HG03064 (cell line): ENCODE measurements around the gene URI1.
"Not testable (repeated sequence)": the region's sequence is repeated elsewhere in the genome, so short reads cannot be mapped to it uniquely, and the experiment has no call there.

ENCODE experiments used
- ATAC-seq: cut with Tn5 transposase; IDR thresholded peaks from one replicate; pipeline ENCODE4 v1.9.1; 2021; ENCODE audit warnings: low read depth; ENCODE audit not compliant: unreplicated experiment

The URI1 gene

DNA sequence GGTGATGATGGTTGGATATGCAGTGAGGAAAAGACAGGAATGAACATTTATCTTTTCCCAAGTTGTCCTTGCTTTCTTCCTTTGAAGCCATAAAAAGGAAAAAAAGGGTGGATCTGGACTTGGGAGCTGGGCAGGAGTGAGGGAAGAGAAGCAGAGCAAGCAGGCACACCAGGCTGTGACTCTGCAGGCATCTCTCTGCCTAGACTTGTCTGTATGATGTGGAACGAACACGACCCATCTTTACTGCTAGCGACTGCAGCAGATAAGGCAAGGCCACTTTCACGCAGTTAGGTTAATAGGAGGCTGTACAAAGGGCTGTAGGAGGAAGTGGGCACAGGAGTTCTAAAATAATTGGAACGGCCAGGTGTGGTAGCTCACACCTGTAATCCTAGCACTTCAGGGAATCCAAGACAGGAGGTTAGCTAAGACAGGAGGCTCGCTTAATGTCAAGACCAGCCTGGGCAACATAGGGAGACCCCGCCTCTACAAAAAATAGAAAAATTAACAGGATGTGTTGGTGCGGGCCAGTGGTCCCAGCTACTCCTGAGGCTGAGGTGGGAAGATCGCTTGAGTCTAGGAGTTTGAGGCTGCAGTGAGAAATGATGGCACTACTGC lies 961 bp upstream of the URI1 start:
- no peak for ATAC-seq

DNA sequence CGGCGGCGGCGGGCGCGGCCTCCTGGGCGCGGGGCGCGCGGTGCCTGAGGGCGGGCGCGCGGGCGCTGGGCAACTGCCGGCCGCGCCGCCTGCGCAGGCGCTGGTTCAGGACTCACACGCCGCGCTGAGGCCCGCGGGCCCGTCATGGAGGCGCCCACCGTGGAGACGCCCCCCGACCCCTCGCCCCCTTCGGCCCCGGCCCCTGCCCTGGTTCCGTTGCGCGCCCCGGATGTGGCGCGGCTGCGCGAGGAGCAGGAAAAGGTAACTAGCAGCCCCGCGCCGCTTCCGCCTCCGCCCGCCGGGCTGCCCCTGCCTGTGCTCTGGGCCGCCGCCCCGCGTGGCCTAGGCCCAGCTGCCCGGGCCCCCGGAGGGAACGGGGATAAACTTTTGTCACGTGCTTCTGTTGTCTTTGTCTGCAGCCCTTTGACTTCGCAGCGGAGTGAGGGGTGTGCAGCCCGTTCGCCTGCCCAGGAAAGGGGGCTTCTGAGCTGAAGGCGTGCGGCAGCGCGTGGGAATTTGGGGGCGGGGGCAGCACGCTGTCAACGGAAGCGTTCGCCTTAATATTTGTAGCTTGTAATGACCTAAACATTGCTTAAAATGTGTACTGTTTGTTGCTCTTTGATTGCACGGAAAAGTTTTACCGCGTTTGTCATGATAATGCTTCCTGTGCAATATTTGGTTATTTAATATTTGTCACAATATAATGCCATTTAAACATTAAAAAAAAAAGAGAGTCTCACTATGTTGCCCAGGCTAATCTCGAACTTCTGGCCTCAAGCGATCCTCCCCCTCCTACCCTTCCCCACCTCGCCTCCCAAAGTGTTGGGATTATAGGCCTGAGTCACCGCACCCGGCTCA lies 594 bp downstream of the URI1 start:
- ATAC-seq: peak; percentile 57

DNA sequence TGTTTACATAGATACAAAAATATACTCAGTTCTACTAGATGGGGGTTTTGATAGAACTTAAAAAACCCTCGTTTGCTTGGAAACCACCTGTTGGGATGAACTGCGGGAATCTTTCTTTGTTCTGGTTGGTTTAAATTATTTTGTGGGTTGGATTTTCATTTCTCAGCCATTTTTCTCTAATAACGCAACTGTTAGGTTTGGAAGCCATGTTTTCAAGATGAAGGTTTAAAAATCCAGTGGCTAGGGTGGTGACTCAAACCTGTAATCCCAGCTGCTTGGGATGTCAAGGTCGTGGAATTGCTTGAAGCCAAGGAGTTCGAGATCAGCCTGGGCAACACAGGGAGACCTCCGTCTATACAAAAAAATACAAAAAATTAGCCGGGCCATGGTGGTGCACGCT lies 1.6 kb downstream of the URI1 start:
- ATAC-seq: no peak

DNA sequence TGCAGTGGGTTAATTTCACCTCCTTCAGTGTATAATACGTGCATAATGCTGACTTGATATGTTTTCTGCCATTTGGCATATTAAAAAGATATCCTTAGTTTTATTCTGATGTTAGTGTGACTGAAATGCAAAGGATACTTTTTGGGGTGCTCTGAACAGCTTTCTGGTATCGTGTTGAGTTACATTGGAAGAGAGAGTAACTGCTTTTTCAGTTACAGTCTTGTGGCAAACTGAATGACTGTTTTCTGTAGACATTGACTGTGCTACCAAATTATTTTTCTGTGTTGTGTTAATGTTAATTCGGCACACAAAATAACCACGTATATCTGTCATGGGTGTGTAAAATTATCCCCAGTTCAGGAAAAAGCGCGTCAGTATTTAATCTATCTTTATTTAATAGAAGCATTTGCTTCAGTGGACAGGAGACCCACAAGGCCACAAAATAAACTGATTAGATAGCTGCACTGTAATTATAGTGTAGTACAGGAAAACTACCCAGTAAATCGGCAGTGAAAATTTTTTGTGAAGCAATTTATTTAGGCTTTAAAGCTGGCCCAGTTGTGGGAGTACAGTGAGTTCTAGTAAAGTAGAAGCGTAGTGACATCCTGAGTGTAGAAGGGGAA lies 2.5 kb downstream of the URI1 start:
- no peak for ATAC-seq

DNA sequence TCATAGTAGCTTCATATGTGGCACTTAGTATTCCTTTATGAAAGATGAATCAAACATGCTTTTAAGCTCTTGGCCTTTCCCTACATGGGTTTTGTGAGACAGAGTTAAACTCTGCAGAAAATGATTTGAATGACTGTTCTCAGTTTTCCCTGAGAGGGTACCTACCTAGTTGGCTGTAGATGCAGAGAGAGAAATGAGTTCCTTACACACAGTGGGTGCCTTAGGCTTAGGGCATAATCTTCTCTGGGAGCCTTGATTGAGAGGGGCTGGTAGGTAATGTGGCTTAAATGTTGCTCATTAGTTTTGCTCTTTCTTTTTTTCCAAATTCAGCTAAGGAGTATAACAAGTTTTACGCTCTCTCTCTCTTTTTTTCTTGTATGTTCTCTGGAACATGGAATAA lies 3.0 kb downstream of the URI1 start:
- ATAC-seq: no peak

DNA sequence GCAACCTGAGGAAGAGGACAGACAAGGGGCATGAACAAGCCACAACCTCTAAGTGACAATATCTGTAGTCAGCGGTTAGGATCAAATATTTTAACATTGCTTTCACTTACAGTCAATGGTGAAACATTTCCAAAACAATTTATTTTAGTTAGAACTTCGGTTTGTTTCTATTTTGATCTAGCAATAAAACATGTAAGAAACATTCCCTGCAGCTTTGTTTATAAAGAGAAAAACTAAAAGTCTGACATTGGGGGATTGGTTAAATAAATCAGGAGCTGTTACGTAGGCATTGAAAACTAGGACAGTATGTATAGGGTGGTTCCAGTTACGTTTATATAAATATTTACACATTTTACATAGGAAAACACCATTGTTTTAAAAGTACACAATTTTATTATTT lies 3.4 kb downstream of the URI1 start:
- no peak for ATAC-seq

DNA sequence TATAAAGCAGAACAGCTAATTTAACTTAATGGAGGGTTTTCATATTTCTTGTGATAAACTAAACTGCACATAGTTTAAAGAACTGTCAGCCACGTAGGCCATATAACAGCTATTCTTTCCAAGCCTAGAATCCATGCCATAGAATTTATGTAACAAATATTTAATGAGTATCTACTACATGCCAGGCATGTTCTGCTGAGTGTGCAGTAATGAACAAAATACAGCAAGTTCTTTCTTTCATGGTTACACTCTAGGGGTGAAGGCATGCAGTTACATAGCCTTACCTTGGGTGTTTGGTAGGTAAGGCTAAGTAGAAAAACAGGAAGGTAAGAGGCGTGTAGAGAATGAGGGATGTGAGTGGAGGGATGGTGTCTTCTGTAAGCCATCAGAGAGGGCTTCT lies 4.6 kb downstream of the URI1 start:
- no peak for ATAC-seq

DNA sequence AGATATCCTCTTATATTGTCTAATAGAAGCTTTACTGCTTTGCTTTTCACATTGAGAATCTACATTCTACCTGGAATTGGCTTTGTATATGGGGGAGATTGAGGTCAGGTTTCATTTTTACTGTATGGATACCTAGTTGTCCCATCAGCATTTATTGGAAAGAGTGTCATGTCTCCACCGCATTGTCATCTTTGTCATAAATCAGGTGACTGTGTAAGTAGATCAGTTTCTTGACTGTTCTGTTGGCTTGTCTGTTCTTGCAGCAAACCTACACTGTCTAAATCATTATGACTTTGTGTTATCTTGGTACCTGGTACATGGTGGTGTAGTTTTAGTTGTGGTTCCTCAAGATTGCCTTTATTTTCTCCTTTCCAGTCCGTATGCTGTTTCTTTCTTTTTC lies 5.8 kb downstream of the URI1 start:
- ATAC-seq: no peak

DNA sequence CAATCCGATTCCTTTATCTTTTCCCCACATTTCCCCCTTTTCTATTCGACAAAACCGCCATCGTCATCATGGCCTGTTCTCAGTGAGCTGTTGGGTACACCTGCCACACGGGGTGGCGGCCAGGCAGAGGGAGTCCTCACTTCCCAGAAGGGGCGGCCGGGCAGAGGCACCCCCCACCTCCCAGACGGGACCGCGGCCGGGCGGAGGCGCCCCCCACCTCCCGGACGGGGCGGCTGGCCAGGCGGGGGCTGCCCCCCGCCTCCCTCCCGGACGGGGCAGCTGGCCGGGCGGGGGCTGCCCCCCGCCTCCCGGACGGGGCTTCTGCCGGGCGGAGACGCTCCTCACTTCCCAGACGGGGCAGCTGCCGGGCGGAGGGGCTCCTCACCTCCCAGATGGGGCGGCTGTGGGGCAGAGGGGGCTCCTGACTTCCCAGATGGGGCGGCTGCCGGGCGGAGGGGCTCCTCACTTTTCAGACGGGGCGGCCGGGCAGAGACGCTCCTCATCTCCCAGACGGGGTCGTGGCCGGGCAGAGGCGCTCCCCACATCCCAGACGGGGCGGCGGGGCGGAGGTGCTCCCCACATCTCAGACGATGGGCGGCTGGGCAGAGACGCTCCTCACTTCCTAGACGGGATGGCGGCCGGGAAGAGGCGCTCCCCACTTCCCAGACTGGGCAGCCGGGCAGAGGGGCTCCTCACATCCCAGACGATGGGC lies 6.9 kb downstream of the URI1 start:
- ATAC-seq: not testable (repeated sequence)

DNA sequence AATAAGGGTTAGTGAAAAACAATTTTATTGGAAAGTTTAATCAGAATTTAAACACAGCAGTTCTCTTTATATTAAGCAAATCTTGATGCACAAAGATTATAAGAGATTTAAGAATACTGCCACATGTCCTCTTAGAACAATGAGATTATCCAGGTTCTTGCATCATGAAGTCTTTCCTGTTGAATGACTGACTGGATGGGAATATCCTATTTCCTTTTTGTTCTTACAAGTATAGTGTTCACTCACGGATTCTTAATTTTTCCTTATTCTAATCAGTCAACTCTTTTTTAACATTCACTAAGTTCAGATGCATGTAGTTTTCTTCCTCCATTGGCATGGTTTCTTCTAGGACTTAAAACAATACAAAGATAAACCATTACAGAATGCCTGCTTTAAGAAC lies 10.1 kb downstream of the URI1 start:
- no peak for ATAC-seq

DNA sequence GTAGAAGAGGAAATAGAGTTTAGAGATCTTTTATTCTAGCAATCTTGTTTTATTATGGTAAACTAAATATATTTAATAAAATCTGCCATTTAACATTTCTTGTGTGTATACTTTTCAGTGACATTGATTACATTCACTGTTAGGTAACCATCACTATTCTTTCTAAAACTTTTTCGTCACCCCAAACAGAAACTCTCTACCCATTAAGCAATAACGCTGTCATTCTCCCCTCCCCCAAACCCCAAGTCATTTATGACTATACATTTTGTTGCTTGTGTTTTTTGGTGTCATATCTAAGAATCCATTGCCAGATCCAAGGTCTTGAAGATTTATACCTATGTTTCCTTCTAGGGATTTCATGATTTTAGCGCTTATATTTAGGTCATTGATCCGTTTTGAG lies 10.6 kb downstream of the URI1 start:
- no peak for ATAC-seq

DNA sequence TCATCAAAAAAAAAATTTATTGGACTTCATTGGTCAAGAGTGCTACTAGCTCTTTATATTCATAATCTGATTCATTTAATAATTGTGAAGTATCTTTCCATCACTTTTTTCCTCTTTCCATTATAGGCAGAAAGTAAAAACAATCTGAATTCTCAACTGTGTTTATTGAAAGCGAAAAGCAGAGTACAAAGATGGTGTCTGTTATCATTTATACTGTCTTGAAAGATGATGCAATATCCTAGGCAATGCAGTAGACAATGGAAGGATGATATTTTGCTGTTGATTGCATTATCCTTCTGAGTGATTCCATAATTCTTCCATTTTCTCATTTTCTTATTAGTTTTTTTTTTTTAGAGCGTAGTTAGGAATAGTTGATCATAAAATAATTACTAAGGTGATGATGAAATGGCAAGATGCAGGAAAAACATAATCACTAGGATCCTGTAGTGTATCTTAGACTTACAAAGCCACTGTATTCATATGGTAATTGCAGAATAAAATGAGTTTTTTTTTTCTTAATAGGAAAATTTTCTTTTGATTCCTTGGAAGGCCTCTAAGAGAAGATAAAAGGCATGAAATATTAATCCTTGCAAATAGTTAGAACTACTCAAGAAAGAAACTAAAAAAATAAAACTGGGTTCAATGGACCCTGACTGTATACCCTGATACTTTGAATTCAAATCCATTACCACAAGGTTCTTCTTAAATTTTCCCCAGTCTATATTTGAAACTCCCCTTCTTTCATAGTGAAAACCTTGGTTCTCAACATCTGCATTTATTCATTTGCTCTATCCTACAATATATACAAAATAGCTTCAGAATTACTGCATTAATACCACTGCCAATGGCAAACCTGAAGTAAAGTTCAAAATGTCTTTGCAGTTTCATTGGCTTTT lies 11.6 kb downstream of the URI1 start:
- no peak for ATAC-seq

DNA sequence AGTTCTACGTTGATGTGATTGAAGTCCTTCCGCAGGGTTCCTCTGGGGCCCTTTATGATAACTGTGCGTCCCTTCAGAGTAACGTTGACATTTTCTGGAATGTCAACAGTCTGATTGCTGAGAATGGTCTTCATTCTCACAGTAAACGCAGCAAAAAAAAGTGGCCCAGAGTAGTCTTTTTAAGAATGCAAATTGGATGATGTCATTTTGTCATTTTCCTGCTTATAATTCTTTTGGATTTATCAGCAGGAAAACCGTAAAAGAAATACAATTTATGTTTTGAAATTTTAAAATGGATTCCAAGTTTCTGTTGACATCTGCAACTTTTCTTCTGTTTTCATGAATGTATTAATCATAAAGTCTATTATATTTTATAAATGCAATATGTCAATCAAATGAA lies 14.8 kb downstream of the URI1 start:
- no peak for ATAC-seq

DNA sequence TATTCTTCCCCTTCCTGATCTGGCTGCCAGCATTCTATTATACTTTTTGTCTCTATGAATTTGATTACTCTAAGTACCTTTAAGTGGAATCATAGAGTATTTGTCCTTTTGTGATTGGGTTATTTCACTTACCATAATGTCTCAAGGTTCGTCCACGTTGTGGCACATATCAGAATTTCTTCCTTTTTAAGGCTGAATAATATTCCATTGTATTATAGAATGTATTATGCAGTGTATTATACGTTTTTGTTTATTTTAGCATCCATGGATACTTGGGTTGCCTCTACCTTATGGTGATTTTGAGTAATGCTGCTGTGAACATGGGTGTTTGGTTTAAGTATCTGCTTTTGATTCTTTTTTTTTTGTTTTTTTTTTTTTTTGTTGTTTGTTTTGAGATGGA lies 19.3 kb downstream of the URI1 start:
- ATAC-seq: no peak

DNA sequence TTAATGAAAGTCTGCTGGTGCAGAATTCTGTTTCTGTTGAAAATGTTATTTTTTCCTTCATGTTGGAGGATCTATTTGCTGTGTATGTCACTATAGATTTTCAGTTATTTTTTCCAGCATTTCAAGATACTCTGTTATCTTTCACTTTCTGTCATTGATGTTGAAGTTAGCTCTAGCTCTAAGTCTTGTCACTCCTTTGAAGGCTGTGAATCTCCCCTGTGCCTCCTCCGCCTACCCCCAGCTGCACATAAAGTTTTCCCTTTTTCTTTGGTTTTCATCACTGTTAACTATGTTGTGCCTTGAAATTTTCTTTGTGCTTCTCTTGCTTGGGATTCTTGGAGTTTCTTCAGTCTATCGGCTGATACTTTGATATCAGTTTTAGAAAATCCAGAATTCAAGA lies 20.8 kb downstream of the URI1 start:
- no peak for ATAC-seq

DNA sequence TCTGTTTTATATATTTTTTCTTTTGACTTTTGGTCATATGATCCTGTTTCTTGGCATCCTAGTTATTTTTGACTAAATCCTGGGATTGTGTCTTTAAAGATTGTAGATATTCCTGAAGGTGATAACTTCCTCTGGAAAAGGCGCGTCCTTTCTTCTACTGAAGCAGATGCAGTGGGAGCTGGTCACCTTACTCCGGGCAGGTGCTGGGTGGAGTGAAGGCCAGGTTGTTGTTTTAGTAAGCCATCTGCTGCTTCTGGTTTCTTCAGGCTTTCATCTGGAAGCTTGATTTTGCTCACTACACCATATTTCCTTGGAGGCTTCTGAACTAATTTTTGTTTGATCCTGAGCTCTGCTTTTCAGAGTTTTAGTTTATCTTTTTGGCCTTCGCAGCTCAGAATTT lies 21.5 kb downstream of the URI1 start:
- no peak for ATAC-seq

DNA sequence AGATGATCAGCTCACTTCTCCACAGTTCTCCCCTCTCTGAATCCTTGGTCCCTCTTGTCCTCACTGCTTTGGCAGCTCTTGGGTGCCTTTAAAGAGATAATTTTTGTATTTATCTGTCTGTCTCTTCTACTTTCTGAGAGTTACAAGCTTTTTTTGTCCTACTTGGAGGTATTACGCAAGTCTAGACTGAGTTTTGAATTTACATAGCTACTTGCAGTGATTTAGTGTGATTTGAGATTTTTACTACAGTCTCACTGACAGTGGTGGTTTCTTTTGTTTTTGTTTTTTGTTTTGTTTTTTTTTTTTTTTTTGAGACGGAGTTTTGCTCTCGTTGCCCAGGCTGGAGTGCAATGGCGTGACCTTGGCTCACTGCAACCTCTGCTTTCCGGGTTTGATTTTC lies 22.1 kb downstream of the URI1 start:
- ATAC-seq: no peak

DNA sequence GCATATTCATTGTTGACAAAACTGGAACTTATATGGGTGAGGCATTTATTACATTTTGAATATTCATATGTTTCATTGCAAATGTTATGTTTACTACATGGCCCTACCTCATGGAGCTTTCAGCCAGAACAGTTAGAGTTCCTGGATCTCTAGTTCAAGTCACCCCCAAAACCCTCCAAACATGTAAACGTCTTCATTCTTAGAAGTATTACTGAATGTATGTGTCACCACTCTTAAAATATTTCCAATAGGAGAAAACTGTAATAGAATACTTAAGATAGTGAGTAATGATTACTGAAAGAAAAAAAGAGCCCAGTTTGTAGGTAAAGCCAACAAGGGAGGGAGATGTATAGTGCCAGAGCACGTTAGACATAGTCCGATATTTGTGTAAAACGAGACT lies 23.5 kb downstream of the URI1 start:
- ATAC-seq: no peak

DNA sequence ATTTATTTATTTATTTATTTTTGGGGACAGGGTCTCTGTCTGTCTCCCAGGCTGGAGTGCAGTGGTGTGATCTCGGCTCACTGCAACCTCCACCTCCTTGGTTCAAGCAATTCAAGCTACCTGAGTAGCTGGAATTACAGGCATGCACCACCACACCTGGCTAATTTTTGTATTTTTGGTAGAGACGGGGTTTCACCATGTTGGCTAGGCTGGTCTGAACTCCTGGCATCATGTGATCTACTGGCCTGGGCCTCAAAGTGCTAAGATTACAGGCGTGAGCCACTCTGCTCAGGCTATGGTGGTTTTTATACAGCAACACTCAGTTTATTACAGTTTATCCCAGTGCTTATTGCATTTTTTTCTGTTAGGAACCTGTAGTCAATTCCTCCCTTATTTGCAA lies 24.1 kb downstream of the URI1 start:
- not testable (repeated sequence) for ATAC-seq

DNA sequence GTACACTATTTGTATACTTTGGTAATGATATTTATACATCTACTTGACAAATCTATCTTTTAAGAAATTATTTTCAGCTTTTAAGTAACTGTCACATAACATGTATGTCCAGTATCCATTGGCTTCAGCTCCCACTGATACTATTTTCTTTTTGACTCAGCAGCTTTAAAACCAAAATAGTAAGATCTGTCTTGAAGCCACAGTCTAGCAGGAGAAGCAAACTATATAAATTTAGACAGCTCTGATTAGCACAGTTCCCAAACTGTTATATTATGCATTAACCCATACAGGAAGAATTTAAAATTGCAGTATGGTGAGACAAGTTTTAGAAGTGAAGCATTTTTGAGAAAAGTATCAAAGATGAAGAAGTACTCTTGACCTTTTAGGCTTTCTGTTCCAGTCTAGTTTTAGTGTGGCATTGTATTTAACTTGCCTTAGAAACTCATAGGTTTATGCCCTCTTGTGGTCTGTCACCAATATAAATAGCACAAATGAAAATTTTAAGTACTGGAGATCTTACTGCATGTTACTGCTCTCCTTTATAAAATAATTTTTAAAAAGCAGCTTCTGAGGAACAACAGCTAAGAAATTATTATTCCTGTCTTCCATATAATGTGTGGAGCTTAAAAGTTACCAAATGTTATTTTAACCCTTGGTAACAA lies 24.7 kb downstream of the URI1 start:
- no peak for ATAC-seq
